Keratinocyte (primary cell): ENCODE measurements around the gene PTPN21. TPM values are rescaled to one million over a fixed set of nuclear protein-coding genes. Genes with fewer than 3 reads are reported as not detected.

ENCODE experiments used
- DNase-seq: peaks from one replicate; pipeline ENCODE4 v3.0.0-alpha.2; 2011; ENCODE audit warnings: low read depth, missing footprints, low spot score
- FAIRE-seq: peaks from 2 replicates; lab custom pipeline; 2011; peaks lifted over from hg19 to GRCh38; lab: Jason Lieb, UNC
- H2AFZ ChIP-seq: 2 replicates; pipeline ENCODE4 v1.6.0; 2012; ENCODE audit warnings: low read length, control low read depth, inconsistent platforms; ENCODE audit not compliant: control insufficient read depth
- H3K27ac ChIP-seq: 2 replicates; pipeline ENCODE4 v1.5.1; 2011; ENCODE audit warnings: low read length; ENCODE audit not compliant: control insufficient read depth, insufficient read depth
- H3K27me3 ChIP-seq: 3 replicates; pipeline ENCODE4 v1.6.0; 2011; ENCODE audit warnings: low read length; ENCODE audit not compliant: control insufficient read depth, insufficient read depth; ENCODE audit errors: extremely low read depth
- H3K36me3 ChIP-seq, 2 experiments: 2 replicates in 1 of 2; 3 replicates in 1 of 2; pipeline ENCODE4 v1.5.1; 2011; ENCODE audit warnings: low read length in 2 of 2, mild to moderate bottlenecking in 1 of 2; ENCODE audit not compliant: control insufficient read depth in 2 of 2, insufficient read depth in 2 of 2; ENCODE audit errors: extremely low read depth in 1 of 2
- H3K4me1 ChIP-seq: 3 replicates; pipeline ENCODE4 v1.5.1; 2011; ENCODE audit warnings: low read length; ENCODE audit not compliant: control insufficient read depth, insufficient read depth; ENCODE audit errors: extremely low read depth
- H3K4me2 ChIP-seq: 3 replicates; pipeline ENCODE4 v1.6.0; 2011; ENCODE audit warnings: low read depth, low read length; ENCODE audit not compliant: control insufficient read depth, insufficient read depth; ENCODE audit errors: extremely low read depth
- H3K4me3 ChIP-seq, 3 experiments: fragments of 200-600 bp in 1 of 3; sonication (generic) in 1 of 3; 2 replicates in 2 of 3; 3 replicates in 1 of 3; pipeline ENCODE4 v1.5.1; 2011 to 2016; ENCODE audit warnings: low read length in 3 of 3, mild to moderate bottlenecking in 3 of 3, control low read depth in 2 of 3, inconsistent platforms in 1 of 3, low read depth in 1 of 3, mixed read lengths in 1 of 3, mixed run types in 1 of 3, moderate library complexity in 1 of 3; ENCODE audit not compliant: control insufficient read depth in 2 of 3, insufficient read depth in 2 of 3; ENCODE audit errors: extremely low read depth in 1 of 3
- H3K79me2 ChIP-seq: 2 replicates; pipeline ENCODE4 v1.6.0; 2012; ENCODE audit warnings: low read length; ENCODE audit not compliant: control insufficient read depth, insufficient read depth
- H3K9ac ChIP-seq: 3 replicates; pipeline ENCODE4 v1.6.0; 2011; ENCODE audit warnings: low read length; ENCODE audit not compliant: control insufficient read depth, insufficient read depth; ENCODE audit errors: extremely low read depth
- H3K9me1 ChIP-seq: 3 replicates; pipeline ENCODE4 v1.6.0; 2011; ENCODE audit warnings: low read length; ENCODE audit not compliant: control insufficient read depth, insufficient read depth; ENCODE audit errors: extremely low read depth
- H3K9me3 ChIP-seq: 2 replicates; pipeline ENCODE4 v1.5.1; 2012; ENCODE audit warnings: low read depth, low read length; ENCODE audit not compliant: control insufficient read depth
- H4K20me1 ChIP-seq: 3 replicates; pipeline ENCODE4 v1.6.0; 2011; ENCODE audit warnings: low read length; ENCODE audit not compliant: control insufficient read depth, insufficient read depth; ENCODE audit errors: extremely low read depth
- EZH2 ChIP-seq: IDR thresholded peaks from one replicate; pipeline ENCODE4 v1.6.1; 2012; ENCODE audit warnings: inconsistent platforms, mild to moderate bottlenecking, low read length, moderate library complexity
- dilution Hi-C: fragments of 300-500 bp; cut with MboI; formaldehyde crosslinking; loops from one replicate; pipeline ENCODE4 v1.7.0; 2020; ENCODE audit warnings: low sequenced_read_pairs; ENCODE audit not compliant: extremely low pct_ligation_motif_present
- polyA plus RNA-seq, 5 experiments: library from polyadenylated mRNA; depleted of rRNA in 3 of 5; stranded (reverse) in 3 of 5; stranded (forward) in 1 of 5; unstranded in 1 of 5; fragments of >200 nt; gene quantifications; 1 replicate in 1 of 5; 2 replicates in 3 of 5; 3 replicates in 1 of 5; pipeline versions ENCODE4 v1.2.1 to v1.2.3, GENCODE V29; 2011 to 2012; ENCODE audit warnings: missing spikeins in 2 of 5, low read depth in 1 of 5, low replicate concordance in 1 of 5
- TF ChIP-seq, protein P1 (sequence below), 3 experiments: IDR thresholded peaks in 1 of 3; conservative IDR thresholded peaks in 1 of 3; optimal IDR thresholded peaks in 1 of 3; 2 replicates in 2 of 3; 3 replicates in 1 of 3; pipeline versions ENCODE3 to v1.5.1; 2011; ENCODE audit warnings: low read length in 3 of 3, mild to moderate bottlenecking in 3 of 3, moderate library complexity in 2 of 3, control low read depth in 1 of 3, inconsistent platforms in 1 of 3; ENCODE audit not compliant: insufficient read depth in 2 of 3; ENCODE audit errors: extremely low read depth in 1 of 3

PTPN21 gene
- polyA plus RNA-seq, 1 donor (not counting 4 experiments of a cell fraction or from before 2014, with no cell fraction given): 7.4 TPM

DNA sequence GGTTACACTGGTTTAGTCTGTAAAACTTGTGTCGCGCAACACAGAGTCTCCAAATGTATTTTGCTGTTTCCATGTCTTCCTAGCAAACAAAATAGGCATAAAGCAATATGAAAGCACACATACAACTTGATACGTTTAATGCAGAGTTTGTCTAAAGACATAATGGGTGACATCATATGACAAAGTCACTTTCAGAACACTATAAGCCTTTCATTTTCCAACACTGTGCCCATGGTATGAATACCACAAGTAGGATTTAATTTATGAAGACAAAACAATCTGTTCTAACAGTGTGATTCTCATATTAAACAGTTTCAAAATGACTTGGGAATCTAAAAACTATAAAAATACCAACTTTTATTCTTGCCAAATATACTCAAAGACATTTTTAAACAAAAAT is 58.4 kb downstream of the PTPN21 start:
- TF ChIP-seq EZH2: no peak
- TF ChIP-seq, protein P1, sequence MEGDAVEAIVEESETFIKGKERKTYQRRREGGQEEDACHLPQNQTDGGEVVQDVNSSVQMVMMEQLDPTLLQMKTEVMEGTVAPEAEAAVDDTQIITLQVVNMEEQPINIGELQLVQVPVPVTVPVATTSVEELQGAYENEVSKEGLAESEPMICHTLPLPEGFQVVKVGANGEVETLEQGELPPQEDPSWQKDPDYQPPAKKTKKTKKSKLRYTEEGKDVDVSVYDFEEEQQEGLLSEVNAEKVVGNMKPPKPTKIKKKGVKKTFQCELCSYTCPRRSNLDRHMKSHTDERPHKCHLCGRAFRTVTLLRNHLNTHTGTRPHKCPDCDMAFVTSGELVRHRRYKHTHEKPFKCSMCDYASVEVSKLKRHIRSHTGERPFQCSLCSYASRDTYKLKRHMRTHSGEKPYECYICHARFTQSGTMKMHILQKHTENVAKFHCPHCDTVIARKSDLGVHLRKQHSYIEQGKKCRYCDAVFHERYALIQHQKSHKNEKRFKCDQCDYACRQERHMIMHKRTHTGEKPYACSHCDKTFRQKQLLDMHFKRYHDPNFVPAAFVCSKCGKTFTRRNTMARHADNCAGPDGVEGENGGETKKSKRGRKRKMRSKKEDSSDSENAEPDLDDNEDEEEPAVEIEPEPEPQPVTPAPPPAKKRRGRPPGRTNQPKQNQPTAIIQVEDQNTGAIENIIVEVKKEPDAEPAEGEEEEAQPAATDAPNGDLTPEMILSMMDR (optimal IDR thresholded peaks at IDR 0.05 in 1 of 3, IDR thresholded peaks at IDR 0.05 in 1 of 3, conservative IDR thresholded peaks at IDR 0.05 in 1 of 3; ENCODE audit: extremely low read depth in 1 of 3, insufficient read depth in 2 of 3, low read length in 3 of 3): no peak
- peaks cover 14 to 27% of the 10 kb centered on the region in 2 experiments for H3K36me3 ChIP-seq
- H4K20me1 ChIP-seq: no peaks in the 10 kb centered on the region
- H3K27ac ChIP-seq: no peak overlapping the region
- DNase-seq (no peak), FAIRE-seq (no peak)
- no peak overlapping the region for H3K4me2 ChIP-seq
- no peaks in the 10 kb centered on the region for H3K27me3 ChIP-seq
- no peaks in the 10 kb centered on the region for H3K9me1 ChIP-seq
- H3K79me2 ChIP-seq: no peaks in the 10 kb centered on the region
- H3K4me3 ChIP-seq: no peak overlapping the region
- no peak overlapping the region for H2AFZ ChIP-seq
- dilution Hi-C loops: no loop called here
- H3K4me1 ChIP-seq: no peaks in the 10 kb centered on the region
- no peak overlapping the region for H3K9ac ChIP-seq
- H3K9me3 ChIP-seq: no peaks in the 10 kb centered on the region

- H3K4me1 ChIP-seq: peaks cover 8% of the 10 kb centered on the region
- no peak overlapping the region for H3K27ac ChIP-seq
- no peak overlapping the region for H2AFZ ChIP-seq
- no peak overlapping the region for H3K9ac ChIP-seq
- no peaks in the 10 kb centered on the region for H3K9me1 ChIP-seq
- H4K20me1 ChIP-seq: no peaks in the 10 kb centered on the region
- DNase-seq (no peak), FAIRE-seq (no peak)
- H3K4me3 ChIP-seq: no peak overlapping the region
- TF ChIP-seq, protein P1 (optimal IDR thresholded peaks at IDR 0.05 in 1 of 3, IDR thresholded peaks at IDR 0.05 in 1 of 3, conservative IDR thresholded peaks at IDR 0.05 in 1 of 3; ENCODE audit: extremely low read depth in 1 of 3, insufficient read depth in 2 of 3, low read length in 3 of 3): no peak
- TF ChIP-seq EZH2: no peak
- no peaks in the 10 kb centered on the region for H3K27me3 ChIP-seq
- no peaks in the 10 kb centered on the region for H3K9me3 ChIP-seq
- H3K79me2 ChIP-seq: no peaks in the 10 kb centered on the region
- no peak overlapping the region for H3K4me2 ChIP-seq
- peaks cover 9 to 20% of the 10 kb centered on the region in 2 experiments for H3K36me3 ChIP-seq
- dilution Hi-C loops: no loop called here
Measured at GRCh38 chr14:88493392-88494185, 61.2 kb downstream of the PTPN21 start.
